SU-DHL-6 (cell line): Measurements from ENCODE around the gene DLG2.

Source experiments
- H2AFZ ChIP-seq: fragments of 200-600 bp; sonication (generic); 2 replicates; pipeline ENCODE4 v1.6.1; 2014; ENCODE audit warnings: low read depth, mild to moderate bottlenecking, moderate library complexity, mixed read lengths, antibody characterized with exemption, low read length; ENCODE audit not compliant: severe bottlenecking
- H3F3A ChIP-seq: fragments of 200-600 bp; shearing (Covaris generic); 2 replicates; pipeline ENCODE4 v1.6.0; 2016; ENCODE audit warnings: antibody characterized with exemption, mild to moderate bottlenecking; ENCODE audit not compliant: insufficient read depth
- H3K27ac ChIP-seq: fragments of 200-600 bp; sonication (generic); 2 replicates; pipeline ENCODE4 v1.5.1; 2016; ENCODE audit warnings: low read depth, mild to moderate bottlenecking, low read length, moderate library complexity, mixed read lengths
- H3K27me3 ChIP-seq: fragments of 200-600 bp; sonication (generic), shearing (Covaris generic); 2 replicates; pipeline ENCODE4 v1.6.0; 2014; ENCODE audit warnings: mild to moderate bottlenecking, low read length
- H3K36me3 ChIP-seq: fragments of 200-600 bp; sonication (generic); 2 replicates; pipeline ENCODE4 v1.6.1; 2014; ENCODE audit warnings: mild to moderate bottlenecking, low read length, mixed read lengths
- H3K4me2 ChIP-seq: fragments of 300-600, 200-600 bp; shearing (Covaris generic), sonication (generic); 2 replicates; pipeline ENCODE4 v1.6.0; 2014; ENCODE audit warnings: low read length, low read depth, mild to moderate bottlenecking; ENCODE audit not compliant: poor library complexity, severe bottlenecking
- H3K4me3 ChIP-seq: fragments of 200-600 bp; sonication (generic); 2 replicates; pipeline ENCODE4 v1.5.1; 2014; ENCODE audit warnings: antibody characterized with exemption, low read length, mild to moderate bottlenecking, mixed read lengths; ENCODE audit not compliant: insufficient read depth, poor library complexity, severe bottlenecking
- H3K79me2 ChIP-seq: fragments of 200-600 bp; sonication (generic); 2 replicates; pipeline ENCODE4 v1.6.1; 2014; ENCODE audit warnings: mild to moderate bottlenecking, low read length, moderate library complexity; ENCODE audit not compliant: insufficient read depth
- H3K9ac ChIP-seq: fragments of 200-600 bp; sonication (generic); 2 replicates; pipeline ENCODE4 v1.7.0; 2014; ENCODE audit warnings: mild to moderate bottlenecking, low read length
- H3K9me2 ChIP-seq: fragments of 200-600 bp; sonication (generic); replicated peaks from 2 replicates; pipeline ENCODE4 v1.6.1; 2014; ENCODE audit warnings: low read length; ENCODE audit not compliant: insufficient read depth
- H3K9me3 ChIP-seq: fragments of 200-600 bp; sonication (generic); 2 replicates; pipeline ENCODE4 v1.6.1; 2014; ENCODE audit warnings: low read length, mixed read lengths; ENCODE audit not compliant: insufficient read depth
- H4K20me1 ChIP-seq: fragments of 200-600 bp; sonication (generic); 2 replicates; pipeline ENCODE4 v1.6.1; 2014; ENCODE audit warnings: low read depth, mild to moderate bottlenecking, antibody characterized with exemption, low read length, moderate library complexity, mixed read lengths
- CTCF ChIP-seq: fragments of 200-600 bp; sonication (generic); IDR thresholded peaks from one replicate; pipeline ENCODE4 v1.5.1; 2017; ENCODE audit warnings: antibody characterized with exemption, mild to moderate bottlenecking, low read length, moderate library complexity; ENCODE audit not compliant: insufficient read depth, poor library complexity, severe bottlenecking
- EZH2phosphoT487 ChIP-seq: fragments of 200-600 bp; sonication (generic), shearing (Covaris generic); conservative IDR thresholded peaks from 2 replicates; pipeline ENCODE4 v1.6.1; 2018; ENCODE audit warnings: mild to moderate bottlenecking, antibody characterized with exemption, low read length, moderate library complexity, mixed read lengths

DLG2 gene

GRCh38 chr11:84250834-84251613 lies 1376.1 kb downstream of the DLG2 start:
- H3K9ac ChIP-seq: no peak overlapping the region
- no peaks in the 10 kb centered on the region for H3K9me2 ChIP-seq
- TF ChIP-seq EZH2phosphoT487: no peak
- no peak for TF ChIP-seq CTCF
- no peaks in the 10 kb centered on the region for H3K27me3 ChIP-seq
- no peak overlapping the region for H3K4me3 ChIP-seq
- no peaks in the 10 kb centered on the region for H3K36me3 ChIP-seq
- H4K20me1 ChIP-seq: no peaks in the 10 kb centered on the region
- H3K4me2 ChIP-seq: no peak overlapping the region
- no peak overlapping the region for H2AFZ ChIP-seq
- no peaks in the 10 kb centered on the region for H3K9me3 ChIP-seq
- no peaks in the 10 kb centered on the region for H3F3A ChIP-seq
- H3K27ac ChIP-seq: no peak overlapping the region
- no peaks in the 10 kb centered on the region for H3K79me2 ChIP-seq

- H3K9me3 ChIP-seq: no peaks in the 10 kb centered on the region
- H2AFZ ChIP-seq: no peak overlapping the region
- H4K20me1 ChIP-seq: no peaks in the 10 kb centered on the region
- no peak overlapping the region for H3K4me2 ChIP-seq
- no peaks in the 10 kb centered on the region for H3K79me2 ChIP-seq
- H3K9ac ChIP-seq: no peak overlapping the region
- no peaks in the 10 kb centered on the region for H3K36me3 ChIP-seq
- H3K27me3 ChIP-seq: no peaks in the 10 kb centered on the region
- H3K4me3 ChIP-seq: no peak overlapping the region
- no peaks in the 10 kb centered on the region for H3K9me2 ChIP-seq
- no peak overlapping the region for H3K27ac ChIP-seq
- H3F3A ChIP-seq: no peaks in the 10 kb centered on the region
- no peak for TF ChIP-seq EZH2phosphoT487
Observed at GRCh38 chr11:84249344-84250135, 1377.6 kb downstream of the DLG2 start.

GRCh38 chr11:84247926-84248325 lies 1379.2 kb downstream of the DLG2 start:
- no peaks in the 10 kb centered on the region for H3K79me2 ChIP-seq
- no peaks in the 10 kb centered on the region for H3K9me2 ChIP-seq
- H4K20me1 ChIP-seq: no peaks in the 10 kb centered on the region
- H3K27ac ChIP-seq: no peak overlapping the region
- H3K4me2 ChIP-seq: no peak overlapping the region
- no peaks in the 10 kb centered on the region for H3K27me3 ChIP-seq
- no peaks in the 10 kb centered on the region for H3K9me3 ChIP-seq
- H3F3A ChIP-seq: no peaks in the 10 kb centered on the region
- no peak overlapping the region for H2AFZ ChIP-seq
- no peak overlapping the region for H3K4me3 ChIP-seq
- no peaks in the 10 kb centered on the region for H3K36me3 ChIP-seq
- TF ChIP-seq EZH2phosphoT487 (no peak), CTCF (no peak)
- no peak overlapping the region for H3K9ac ChIP-seq

- TF ChIP-seq EZH2phosphoT487 (no peak), CTCF (no peak)
- H3K9me3 ChIP-seq: no peaks in the 10 kb centered on the region
- H3K27ac ChIP-seq: no peak overlapping the region
- no peaks in the 10 kb centered on the region for H3F3A ChIP-seq
- no peak overlapping the region for H2AFZ ChIP-seq
- no peaks in the 10 kb centered on the region for H3K79me2 ChIP-seq
- no peaks in the 10 kb centered on the region for H4K20me1 ChIP-seq
- no peak overlapping the region for H3K4me2 ChIP-seq
- no peaks in the 10 kb centered on the region for H3K9me2 ChIP-seq
- no peak overlapping the region for H3K9ac ChIP-seq
- no peak overlapping the region for H3K4me3 ChIP-seq
- no peaks in the 10 kb centered on the region for H3K36me3 ChIP-seq
- no peaks in the 10 kb centered on the region for H3K27me3 ChIP-seq
Observed at GRCh38 chr11:84247129-84247528, 1380.0 kb downstream of the DLG2 start.
